WTC11 (cell line): ENCODE data around the gene CACNA1F. TPM values are rescaled to one million over a fixed set of nuclear protein-coding genes. Genes with fewer than 3 reads are reported as not detected.

ENCODE experiments used
- ATAC-seq: fragments of 200-7000 bp; cut with Tn5 transposase; 2 replicates; pipeline ENCODE4 v1.10.0; 2021; ENCODE audit warnings: mild to moderate bottlenecking, moderate library complexity
- CTCF ChIA-PET: fragments of 300-600 bp; sonication (Branson Sonifier 250); formaldehyde crosslinking; loops from one replicate; lab custom pipeline; 2021; ENCODE audit warnings: antibody characterized with exemption; lab: Charles Lee
- POLR2A ChIA-PET: fragments of 350-600 bp; sonication (Branson Sonifier 250); formaldehyde crosslinking; loops from one replicate; lab custom pipeline; 2021; ENCODE audit warnings: antibody characterized with exemption; lab: Charles Lee
- DNase-seq: peaks from one replicate; pipeline ENCODE4 v3.0.0; 2021; ENCODE audit warnings: low spot score
- H3K27ac Mint-ChIP-seq: 2 replicates; pipeline ENCODE4 v1.8.0; 2021; ENCODE audit warnings: mixed read lengths
- H3K27me3 Mint-ChIP-seq: 2 replicates; pipeline ENCODE4 v1.8.0; 2021; ENCODE audit warnings: low read depth, mild to moderate bottlenecking, moderate library complexity, mixed read lengths
- H3K36me3 Mint-ChIP-seq: 2 replicates; pipeline ENCODE4 v1.8.0; 2021; ENCODE audit warnings: mixed read lengths
- H3K4me1 Mint-ChIP-seq: 2 replicates; pipeline ENCODE4 v1.8.0; 2022; ENCODE audit warnings: mixed read lengths
- H3K4me3 Mint-ChIP-seq: 2 replicates; pipeline ENCODE4 v1.8.0; 2021; ENCODE audit warnings: mild to moderate bottlenecking, moderate library complexity, mixed read lengths
- H3K9me3 Mint-ChIP-seq: 2 replicates; pipeline ENCODE4 v1.8.0; 2021; ENCODE audit warnings: mixed read lengths
- FOXK1 ChIP-seq: sonication (generic); formaldehyde crosslinking; IDR thresholded peaks from 2 replicates; pipeline ENCODE4 v1.8.0; 2022; ENCODE audit warnings: mild to moderate bottlenecking, moderate library complexity, missing genetic modification reagents
- GTF2I ChIP-seq: fragments of 250-450 bp; sonication (Bioruptor Pico); conservative IDR thresholded peaks from 2 replicates; pipeline ENCODE4 v1.4.0; 2021; ENCODE audit warnings: mild to moderate bottlenecking
- HMGXB4 ChIP-seq: sonication (generic); formaldehyde crosslinking; IDR thresholded peaks from 2 replicates; pipeline ENCODE4 v1.8.1; 2023; ENCODE audit warnings: mild to moderate bottlenecking, moderate library complexity, missing genetic modification reagents
- IRF2 ChIP-seq: sonication (generic); formaldehyde crosslinking; IDR thresholded peaks from 2 replicates; pipeline ENCODE4 v1.8.0; 2022; ENCODE audit warnings: low read depth, missing genetic modification reagents, borderline replicate concordance
- MAX ChIP-seq: sonication (generic); formaldehyde crosslinking; IDR thresholded peaks from 2 replicates; pipeline ENCODE4 v1.8.0; 2022; ENCODE audit warnings: mild to moderate bottlenecking, missing genetic modification reagents
- MXD4 ChIP-seq: fragments of 250-450 bp; sonication (Bioruptor Pico); IDR thresholded peaks from 2 replicates; pipeline ENCODE4 v1.8.0; 2021; ENCODE audit warnings: mild to moderate bottlenecking, moderate library complexity, borderline replicate concordance
- NFATC4 ChIP-seq: fragments of 250-450 bp; sonication (Bioruptor Pico); IDR thresholded peaks from 2 replicates; pipeline ENCODE4 v1.9.0; 2021; ENCODE audit warnings: mild to moderate bottlenecking
- NR2C2 ChIP-seq: sonication (generic); formaldehyde crosslinking; IDR thresholded peaks from 2 replicates; pipeline ENCODE4 v1.8.0; 2022; ENCODE audit warnings: mild to moderate bottlenecking, missing genetic modification reagents
- SMAD4 ChIP-seq: sonication (generic); formaldehyde crosslinking; IDR thresholded peaks from 2 replicates; pipeline ENCODE4 v1.8.0; 2022; ENCODE audit warnings: mild to moderate bottlenecking, missing genetic modification reagents
- SOX15 ChIP-seq: fragments of 250-450 bp; sonication (Bioruptor Pico); IDR thresholded peaks from 2 replicates; pipeline ENCODE4 v1.9.0; 2021; ENCODE audit warnings: mild to moderate bottlenecking
- SP1 ChIP-seq: sonication (generic); formaldehyde crosslinking; conservative IDR thresholded peaks from 2 replicates; pipeline ENCODE4 v1.8.1; 2022; ENCODE audit warnings: missing genetic modification reagents
- USF1 ChIP-seq: sonication (generic); formaldehyde crosslinking; IDR thresholded peaks from 2 replicates; pipeline ENCODE4 v1.8.0; 2022; ENCODE audit warnings: mild to moderate bottlenecking, missing genetic modification reagents
- ZNF219 ChIP-seq: sonication (generic); formaldehyde crosslinking; IDR thresholded peaks from 2 replicates; pipeline ENCODE4 v1.8.0; 2023; ENCODE audit warnings: missing genetic modification reagents, mild to moderate bottlenecking, borderline replicate concordance
- ZNF317 ChIP-seq: sonication (generic); formaldehyde crosslinking; IDR thresholded peaks from 2 replicates; pipeline ENCODE4 v1.8.1; 2023; ENCODE audit warnings: low read depth, mild to moderate bottlenecking, moderate library complexity, missing genetic modification reagents, borderline replicate concordance
- total RNA-seq: library from RNA; stranded (reverse); gene quantifications from 3 replicates; pipeline ENCODE4 v1.2.3, GENCODE V29; 2021
- TF ChIP-seq, protein P1 (sequence below): sonication (generic); formaldehyde crosslinking; IDR thresholded peaks from 2 replicates; pipeline ENCODE4 v1.8.0; 2022; ENCODE audit warnings: mild to moderate bottlenecking, missing genetic modification reagents
- TF ChIP-seq, protein P2 (sequence below): sonication (generic); formaldehyde crosslinking; IDR thresholded peaks from 2 replicates; pipeline ENCODE4 v1.8.1; 2022; ENCODE audit warnings: missing genetic modification reagents, borderline replicate concordance
- TF ChIP-seq, protein P3 (sequence below): sonication (generic); formaldehyde crosslinking; IDR thresholded peaks from 2 replicates; pipeline ENCODE4 v1.8.0; 2022; ENCODE audit warnings: mild to moderate bottlenecking, missing genetic modification reagents
- TF ChIP-seq, protein P4 (sequence below): fragments of 250-450 bp; sonication (Bioruptor Pico); IDR thresholded peaks from 2 replicates; pipeline ENCODE4 v1.8.0; 2021; ENCODE audit warnings: mild to moderate bottlenecking
- TF ChIP-seq, protein P5 (sequence below): sonication (generic); formaldehyde crosslinking; conservative IDR thresholded peaks from 2 replicates; pipeline ENCODE4 v1.8.1; 2022; ENCODE audit warnings: mild to moderate bottlenecking, missing genetic modification reagents

The CACNA1F gene
- total RNA-seq, 1 experiment from 2014 or later: 1.6 TPM

- H3K27me3 Mint-ChIP-seq: peaks cover 65% of the 10 kb centered on the region
- peak overlapping the region; percentile 66 for H3K4me3 Mint-ChIP-seq
- peak; percentile 63 for ATAC-seq
- ChIA-PET POLR2A (interaction anchor here (1.2 to 2.1 kb wide), 2 partner anchors 11 to 18 kb away, joined by 5 read pairs; no protein-coding TSS in a partner anchor), CTCF (interaction anchor here (0.7 to 2.9 kb wide), 11 partner anchors 9 to 269 kb away, joined by 3 to 24 read pairs (median 7); partner anchors contain the start of genes PQBP1 and TIMM17B)
- peaks cover 13% of the 10 kb centered on the region for H3K4me1 Mint-ChIP-seq
- no peaks in the 10 kb centered on the region for H3K36me3 Mint-ChIP-seq
- peak; percentile 72 for TF ChIP-seq SP1 (CRISPR knock-in tag)
- TF ChIP-seq MXD4: no peak
- no peak for TF ChIP-seq NFATC4 (CRISPR knock-in tag)
- no peak for TF ChIP-seq ZNF219 (CRISPR knock-in tag)
- TF ChIP-seq USF1 (CRISPR knock-in tag): no peak
- peak; percentile 65; the same call in 1 of the 2 replicates for TF ChIP-seq FOXK1
- TF ChIP-seq MAX (CRISPR knock-in tag): peak; percentile 82
- 0 out of 2 replicates have a peak, but pooled peaks have one; percentile 20 for TF ChIP-seq HMGXB4 (CRISPR knock-in tag)
- no peak for TF ChIP-seq GTF2I (CRISPR knock-in tag)
- TF ChIP-seq, protein P1, sequence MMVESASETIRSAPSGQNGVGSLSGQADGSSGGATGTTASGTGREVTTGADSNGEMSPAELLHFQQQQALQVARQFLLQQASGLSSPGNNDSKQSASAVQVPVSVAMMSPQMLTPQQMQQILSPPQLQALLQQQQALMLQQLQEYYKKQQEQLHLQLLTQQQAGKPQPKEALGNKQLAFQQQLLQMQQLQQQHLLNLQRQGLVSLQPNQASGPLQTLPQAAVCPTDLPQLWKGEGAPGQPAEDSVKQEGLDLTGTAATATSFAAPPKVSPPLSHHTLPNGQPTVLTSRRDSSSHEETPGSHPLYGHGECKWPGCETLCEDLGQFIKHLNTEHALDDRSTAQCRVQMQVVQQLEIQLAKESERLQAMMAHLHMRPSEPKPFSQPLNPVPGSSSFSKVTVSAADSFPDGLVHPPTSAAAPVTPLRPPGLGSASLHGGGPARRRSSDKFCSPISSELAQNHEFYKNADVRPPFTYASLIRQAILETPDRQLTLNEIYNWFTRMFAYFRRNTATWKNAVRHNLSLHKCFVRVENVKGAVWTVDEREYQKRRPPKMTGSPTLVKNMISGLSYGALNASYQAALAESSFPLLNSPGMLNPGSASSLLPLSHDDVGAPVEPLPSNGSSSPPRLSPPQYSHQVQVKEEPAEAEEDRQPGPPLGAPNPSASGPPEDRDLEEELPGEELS (CRISPR knock-in tag): no peak
- TF ChIP-seq, protein P2, sequence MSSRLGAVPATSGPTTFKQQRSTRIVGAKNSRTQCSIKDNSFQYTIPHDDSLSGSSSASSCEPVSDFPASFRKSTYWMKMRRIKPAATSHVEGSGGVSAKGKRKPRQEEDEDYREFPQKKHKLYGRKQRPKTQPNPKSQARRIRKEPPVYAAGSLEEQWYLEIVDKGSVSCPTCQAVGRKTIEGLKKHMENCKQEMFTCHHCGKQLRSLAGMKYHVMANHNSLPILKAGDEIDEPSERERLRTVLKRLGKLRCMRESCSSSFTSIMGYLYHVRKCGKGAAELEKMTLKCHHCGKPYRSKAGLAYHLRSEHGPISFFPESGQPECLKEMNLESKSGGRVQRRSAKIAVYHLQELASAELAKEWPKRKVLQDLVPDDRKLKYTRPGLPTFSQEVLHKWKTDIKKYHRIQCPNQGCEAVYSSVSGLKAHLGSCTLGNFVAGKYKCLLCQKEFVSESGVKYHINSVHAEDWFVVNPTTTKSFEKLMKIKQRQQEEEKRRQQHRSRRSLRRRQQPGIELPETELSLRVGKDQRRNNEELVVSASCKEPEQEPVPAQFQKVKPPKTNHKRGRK (CRISPR knock-in tag): no peak
- TF ChIP-seq, protein P3, sequence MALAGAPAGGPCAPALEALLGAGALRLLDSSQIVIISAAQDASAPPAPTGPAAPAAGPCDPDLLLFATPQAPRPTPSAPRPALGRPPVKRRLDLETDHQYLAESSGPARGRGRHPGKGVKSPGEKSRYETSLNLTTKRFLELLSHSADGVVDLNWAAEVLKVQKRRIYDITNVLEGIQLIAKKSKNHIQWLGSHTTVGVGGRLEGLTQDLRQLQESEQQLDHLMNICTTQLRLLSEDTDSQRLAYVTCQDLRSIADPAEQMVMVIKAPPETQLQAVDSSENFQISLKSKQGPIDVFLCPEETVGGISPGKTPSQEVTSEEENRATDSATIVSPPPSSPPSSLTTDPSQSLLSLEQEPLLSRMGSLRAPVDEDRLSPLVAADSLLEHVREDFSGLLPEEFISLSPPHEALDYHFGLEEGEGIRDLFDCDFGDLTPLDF: no peak
- no peak for TF ChIP-seq SMAD4 (CRISPR knock-in tag)
- 0 out of 2 replicates have a peak overlapping the region, but pooled peaks have one; percentile 58 for H3K27ac Mint-ChIP-seq
- no peaks in the 10 kb centered on the region for H3K9me3 Mint-ChIP-seq
- DNase-seq: peak; percentile 89
Measured at GRCh38 chrX:49165901-49166881, 66.9 kb downstream of the CACNA1F start.

DNA sequence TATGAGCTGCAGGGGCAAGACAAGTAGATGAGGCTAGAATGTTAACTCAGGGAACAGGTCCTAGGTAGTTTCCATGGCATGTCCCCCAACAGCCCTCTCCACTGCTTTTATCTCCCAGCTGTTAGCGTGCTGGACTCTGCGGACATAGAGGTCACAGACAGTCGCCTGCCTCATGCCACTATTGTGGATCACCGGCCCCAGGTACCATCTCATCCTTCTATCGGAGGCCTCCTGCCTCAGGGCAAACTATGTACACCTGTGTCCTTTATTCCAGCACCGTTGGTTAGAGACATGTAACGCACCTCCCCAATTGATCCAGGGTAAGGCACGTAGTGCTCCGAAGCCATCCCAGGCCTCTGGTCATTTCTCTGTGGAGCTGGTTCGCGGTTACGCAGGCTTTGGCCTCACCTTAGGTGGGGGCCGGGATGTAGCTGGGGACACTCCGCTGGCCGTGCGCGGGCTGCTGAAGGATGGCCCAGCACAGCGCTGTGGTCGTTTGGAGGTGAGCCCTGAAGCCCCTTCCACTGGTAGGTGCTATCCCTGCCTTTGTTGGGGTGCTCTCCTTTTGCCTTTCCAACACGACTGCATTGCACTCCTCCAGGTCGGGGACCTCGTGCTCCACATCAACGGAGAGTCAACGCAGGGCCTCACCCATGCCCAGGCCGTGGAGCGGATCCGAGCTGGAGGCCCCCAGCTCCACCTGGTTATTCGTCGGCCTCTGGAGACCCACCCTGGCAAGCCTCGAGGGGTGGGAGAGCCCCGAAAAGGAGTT lies 68.4 kb downstream of the CACNA1F start:
- Mint-ChIP-seq H3K9me3 (no peaks in the 10 kb centered on the region), H3K4me3 (peak overlapping the region; percentile 78), H3K27me3 (peaks cover 61% of the 10 kb centered on the region), H3K4me1 (peaks cover 13% of the 10 kb centered on the region), H3K27ac (peak overlapping the region; percentile 93; the same call in 1 of the 2 replicates), H3K36me3 (no peaks in the 10 kb centered on the region)
- ATAC-seq (no peak), DNase-seq (no peak)
- ChIA-PET POLR2A (no interaction called here), CTCF (interaction anchor here (1.4 kb wide), 1 partner anchor 15 kb away, joined by 5 read pairs; no protein-coding TSS in a partner anchor)
- TF ChIP-seq SOX15 (CRISPR knock-in tag) (no peak), NR2C2 (no peak), IRF2 (CRISPR knock-in tag) (no peak), ZNF317 (no peak), NFATC4 (CRISPR knock-in tag) (no peak)
- TF ChIP-seq, protein P4, sequence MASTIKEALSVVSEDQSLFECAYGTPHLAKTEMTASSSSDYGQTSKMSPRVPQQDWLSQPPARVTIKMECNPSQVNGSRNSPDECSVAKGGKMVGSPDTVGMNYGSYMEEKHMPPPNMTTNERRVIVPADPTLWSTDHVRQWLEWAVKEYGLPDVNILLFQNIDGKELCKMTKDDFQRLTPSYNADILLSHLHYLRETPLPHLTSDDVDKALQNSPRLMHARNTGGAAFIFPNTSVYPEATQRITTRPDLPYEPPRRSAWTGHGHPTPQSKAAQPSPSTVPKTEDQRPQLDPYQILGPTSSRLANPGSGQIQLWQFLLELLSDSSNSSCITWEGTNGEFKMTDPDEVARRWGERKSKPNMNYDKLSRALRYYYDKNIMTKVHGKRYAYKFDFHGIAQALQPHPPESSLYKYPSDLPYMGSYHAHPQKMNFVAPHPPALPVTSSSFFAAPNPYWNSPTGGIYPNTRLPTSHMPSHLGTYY (CRISPR knock-in tag): no peak
- TF ChIP-seq, protein P5, sequence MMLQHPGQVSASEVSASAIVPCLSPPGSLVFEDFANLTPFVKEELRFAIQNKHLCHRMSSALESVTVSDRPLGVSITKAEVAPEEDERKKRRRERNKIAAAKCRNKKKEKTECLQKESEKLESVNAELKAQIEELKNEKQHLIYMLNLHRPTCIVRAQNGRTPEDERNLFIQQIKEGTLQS (CRISPR knock-in tag): no peak
